ENCODE data around the gene ITGA11. TPM values are rescaled to one million over a fixed set of nuclear protein-coding genes. Genes with fewer than 3 reads are reported as not detected.

Gene ITGA11, protein sequence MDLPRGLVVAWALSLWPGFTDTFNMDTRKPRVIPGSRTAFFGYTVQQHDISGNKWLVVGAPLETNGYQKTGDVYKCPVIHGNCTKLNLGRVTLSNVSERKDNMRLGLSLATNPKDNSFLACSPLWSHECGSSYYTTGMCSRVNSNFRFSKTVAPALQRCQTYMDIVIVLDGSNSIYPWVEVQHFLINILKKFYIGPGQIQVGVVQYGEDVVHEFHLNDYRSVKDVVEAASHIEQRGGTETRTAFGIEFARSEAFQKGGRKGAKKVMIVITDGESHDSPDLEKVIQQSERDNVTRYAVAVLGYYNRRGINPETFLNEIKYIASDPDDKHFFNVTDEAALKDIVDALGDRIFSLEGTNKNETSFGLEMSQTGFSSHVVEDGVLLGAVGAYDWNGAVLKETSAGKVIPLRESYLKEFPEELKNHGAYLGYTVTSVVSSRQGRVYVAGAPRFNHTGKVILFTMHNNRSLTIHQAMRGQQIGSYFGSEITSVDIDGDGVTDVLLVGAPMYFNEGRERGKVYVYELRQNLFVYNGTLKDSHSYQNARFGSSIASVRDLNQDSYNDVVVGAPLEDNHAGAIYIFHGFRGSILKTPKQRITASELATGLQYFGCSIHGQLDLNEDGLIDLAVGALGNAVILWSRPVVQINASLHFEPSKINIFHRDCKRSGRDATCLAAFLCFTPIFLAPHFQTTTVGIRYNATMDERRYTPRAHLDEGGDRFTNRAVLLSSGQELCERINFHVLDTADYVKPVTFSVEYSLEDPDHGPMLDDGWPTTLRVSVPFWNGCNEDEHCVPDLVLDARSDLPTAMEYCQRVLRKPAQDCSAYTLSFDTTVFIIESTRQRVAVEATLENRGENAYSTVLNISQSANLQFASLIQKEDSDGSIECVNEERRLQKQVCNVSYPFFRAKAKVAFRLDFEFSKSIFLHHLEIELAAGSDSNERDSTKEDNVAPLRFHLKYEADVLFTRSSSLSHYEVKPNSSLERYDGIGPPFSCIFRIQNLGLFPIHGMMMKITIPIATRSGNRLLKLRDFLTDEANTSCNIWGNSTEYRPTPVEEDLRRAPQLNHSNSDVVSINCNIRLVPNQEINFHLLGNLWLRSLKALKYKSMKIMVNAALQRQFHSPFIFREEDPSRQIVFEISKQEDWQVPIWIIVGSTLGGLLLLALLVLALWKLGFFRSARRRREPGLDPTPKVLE
- total RNA-seq, result 10 to 100 TPM in 1 of 2 donors, under 1 TPM in 1; 0.95 to 13.1 TPM

DNA sequence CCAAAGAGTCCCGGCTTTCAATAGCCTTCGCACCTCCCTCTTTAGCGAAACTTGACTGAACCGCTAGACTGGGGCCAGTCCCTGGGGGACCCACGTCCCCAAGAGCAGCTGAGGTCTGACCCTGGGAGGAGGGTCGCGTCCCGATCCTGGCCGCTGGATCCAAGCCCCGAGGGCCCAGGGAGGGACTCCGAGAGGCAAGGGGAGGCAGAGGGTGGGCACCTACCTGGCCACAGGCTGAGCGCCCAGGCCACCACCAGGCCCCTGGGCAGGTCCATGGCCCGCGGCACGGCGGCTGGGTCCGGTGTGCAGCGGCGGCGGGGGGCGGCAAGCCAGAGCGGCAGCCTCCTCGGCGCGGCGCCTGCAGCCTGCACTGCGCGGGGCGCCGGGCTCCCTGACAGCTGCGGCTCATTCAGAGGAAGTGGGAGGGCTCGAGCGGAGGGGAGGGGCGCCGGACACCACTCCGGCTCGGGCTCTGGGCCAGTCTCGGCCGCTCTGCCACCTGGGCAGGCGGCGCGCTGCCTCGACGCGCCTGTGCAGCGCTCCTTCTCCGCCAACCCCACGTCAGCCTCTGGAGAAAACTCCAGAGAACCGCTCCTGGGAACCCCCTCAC is at the start of gene ITGA11:
TSS of gene ITGA11 (minus strand) at position 372 of the 610 bp plus-strand sequence. CDS start at position 275, 97 bp downstream.
- no peaks in the 10 kb centered on the region for H3K36me3 Mint-ChIP-seq (ENCODE audit: low read depth)
- peaks cover 51% of the 10 kb centered on the region for H3K27me3 Mint-ChIP-seq
- no peaks in the 10 kb centered on the region for H3K4me1 Mint-ChIP-seq
- H3K4me3 Mint-ChIP-seq, result no peak within 1 kb of the TSS
- H3K27ac Mint-ChIP-seq, result no peak within 1 kb of the TSS
- no peaks in the 10 kb centered on the region for H3K9me3 Mint-ChIP-seq
- no peak for ATAC-seq (replicated peaks)

GRCh38 chr15:68481321-68481720 is 49.4 kb upstream of the ITGA11 start:
- Mint-ChIP-seq H3K36me3 (ENCODE audit: low read depth) (no peaks in the 10 kb centered on the region), H3K4me3 (no peak overlapping the region), H3K9me3 (no peaks in the 10 kb centered on the region), H3K4me1 (peaks cover 3% of the 10 kb centered on the region), H3K27me3 (peaks cover 25% of the 10 kb centered on the region), H3K27ac (no peak overlapping the region)
- no peak for ATAC-seq (replicated peaks)

- H3K4me1 Mint-ChIP-seq, result peaks cover 3% of the 10 kb centered on the region
- no peak for ATAC-seq (replicated peaks)
- no peaks in the 10 kb centered on the region for H3K36me3 Mint-ChIP-seq (ENCODE audit: low read depth)
- H3K4me3 Mint-ChIP-seq, result no peak overlapping the region
- H3K27ac Mint-ChIP-seq, result no peak overlapping the region
- peaks cover 28% of the 10 kb centered on the region for H3K27me3 Mint-ChIP-seq
- H3K9me3 Mint-ChIP-seq, result no peaks in the 10 kb centered on the region
Measured at GRCh38 chr15:68480296-68480695, 48.3 kb upstream of the ITGA11 start.

DNA sequence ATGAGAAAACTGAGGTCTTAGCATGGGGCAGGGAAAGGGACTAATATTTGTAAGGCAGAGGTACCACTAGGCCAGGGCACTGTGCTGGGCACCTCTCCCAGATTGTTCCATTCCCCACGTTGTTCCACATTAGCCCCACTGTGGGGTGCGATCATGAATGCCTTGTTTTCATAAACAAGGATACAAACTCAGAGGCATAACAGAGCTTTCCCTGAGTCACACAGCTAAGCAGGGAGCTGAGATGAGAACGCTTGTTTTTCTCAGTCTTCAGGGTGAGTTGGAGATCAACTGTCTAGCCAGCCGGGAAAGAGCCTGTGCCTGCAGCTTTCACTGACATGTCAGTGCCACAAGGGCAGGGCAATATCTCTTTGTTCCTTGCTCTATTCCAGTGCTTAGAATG is 47.9 kb upstream of the ITGA11 start:
- H3K27me3 Mint-ChIP-seq, result peaks cover 28% of the 10 kb centered on the region
- H3K4me1 Mint-ChIP-seq, result peaks cover 3% of the 10 kb centered on the region
- no peak overlapping the region for H3K27ac Mint-ChIP-seq
- H3K36me3 Mint-ChIP-seq (ENCODE audit: low read depth), result no peaks in the 10 kb centered on the region
- H3K4me3 Mint-ChIP-seq, result no peak overlapping the region
- ATAC-seq (replicated peaks), result no peak
- H3K9me3 Mint-ChIP-seq, result no peaks in the 10 kb centered on the region

DNA sequence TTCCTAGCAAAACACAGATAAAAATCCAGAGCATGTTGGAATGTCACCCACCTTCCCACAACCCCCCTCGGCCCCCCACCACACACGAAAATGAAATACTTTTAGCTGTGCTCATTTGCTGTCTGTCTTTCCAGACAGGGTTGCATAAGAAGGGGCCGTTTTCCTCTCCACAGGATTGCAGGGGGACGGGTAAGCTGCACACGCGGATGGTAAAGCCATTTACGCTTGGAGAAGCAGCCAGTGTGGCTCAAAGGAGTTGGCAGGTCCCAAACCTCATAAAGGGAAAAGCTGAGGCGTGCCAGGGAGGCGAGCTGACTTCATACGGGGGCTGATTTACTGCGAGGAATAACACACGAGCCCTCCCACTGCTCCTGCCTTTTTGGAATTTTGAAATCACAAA is 47.4 kb upstream of the ITGA11 start:
- H3K27me3 Mint-ChIP-seq, result peaks cover 27% of the 10 kb centered on the region
- H3K36me3 Mint-ChIP-seq (ENCODE audit: low read depth), result no peaks in the 10 kb centered on the region
- ATAC-seq (replicated peaks), result no peak
- H3K27ac Mint-ChIP-seq, result no peak overlapping the region
- H3K4me3 Mint-ChIP-seq, result no peak overlapping the region
- no peaks in the 10 kb centered on the region for H3K9me3 Mint-ChIP-seq
- peaks cover 3% of the 10 kb centered on the region for H3K4me1 Mint-ChIP-seq

DNA sequence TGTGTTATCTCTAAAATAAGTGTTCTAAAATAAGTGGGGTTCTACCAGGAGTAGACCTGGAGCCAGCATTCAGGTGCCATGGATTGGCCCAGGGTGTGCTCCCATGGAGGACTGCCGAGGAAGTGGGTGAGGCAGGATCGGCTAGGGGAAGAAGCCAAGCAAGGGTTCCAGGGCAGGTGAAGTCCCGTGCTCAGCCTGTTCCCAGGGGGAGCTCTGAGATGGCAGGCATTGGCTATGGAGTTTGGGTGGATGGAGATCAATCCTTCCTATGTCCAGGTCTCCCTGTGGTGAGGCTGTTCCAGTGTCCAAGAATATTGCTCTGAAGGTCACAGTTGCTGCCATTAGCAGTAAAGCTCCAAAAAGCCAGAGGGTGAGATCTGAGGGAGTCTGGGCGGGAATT is 46.9 kb upstream of the ITGA11 start:
- Mint-ChIP-seq H3K27ac (no peak overlapping the region), H3K4me1 (no peaks in the 10 kb centered on the region), H3K4me3 (no peak overlapping the region), H3K27me3 (peaks cover 24% of the 10 kb centered on the region), H3K36me3 (ENCODE audit: low read depth) (no peaks in the 10 kb centered on the region), H3K9me3 (no peaks in the 10 kb centered on the region)
- no peak for ATAC-seq (replicated peaks)

- Mint-ChIP-seq H3K27ac (no peak overlapping the region), H3K9me3 (no peaks in the 10 kb centered on the region), H3K27me3 (peaks cover 19% of the 10 kb centered on the region), H3K4me3 (no peak overlapping the region), H3K4me1 (no peaks in the 10 kb centered on the region), H3K36me3 (ENCODE audit: low read depth) (no peaks in the 10 kb centered on the region)
- ATAC-seq (replicated peaks), result no peak
Measured at GRCh38 chr15:68475449-68475848, 43.5 kb upstream of the ITGA11 start.

DNA sequence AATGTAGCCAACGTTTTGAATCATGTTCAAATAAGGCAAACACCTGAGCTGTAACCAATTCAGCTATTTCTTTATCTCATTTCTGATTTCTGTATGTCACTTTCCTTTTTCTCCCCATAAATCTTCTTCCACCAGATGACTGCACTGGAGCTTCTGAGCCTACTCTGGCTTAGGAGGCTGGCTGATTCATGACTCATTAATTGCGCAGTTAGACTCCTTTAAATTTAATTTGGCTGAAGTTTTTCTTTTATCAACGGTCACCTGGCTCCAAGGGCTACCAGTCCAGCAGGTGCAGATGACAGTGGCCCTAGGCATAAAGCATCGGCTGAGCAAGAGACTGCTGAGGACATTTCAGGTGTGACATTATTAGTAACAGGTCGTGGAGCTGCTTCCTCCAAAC is 39.6 kb upstream of the ITGA11 start:
- Mint-ChIP-seq H3K4me3 (no peak overlapping the region), H3K9me3 (no peaks in the 10 kb centered on the region), H3K36me3 (ENCODE audit: low read depth) (no peaks in the 10 kb centered on the region), H3K27ac (no peak overlapping the region), H3K27me3 (peaks cover 21% of the 10 kb centered on the region), H3K4me1 (no peaks in the 10 kb centered on the region)
- ATAC-seq (replicated peaks), result no peak

GRCh38 chr15:68470976-68471375 is 39.0 kb upstream of the ITGA11 start:
- Mint-ChIP-seq H3K9me3 (no peaks in the 10 kb centered on the region), H3K36me3 (ENCODE audit: low read depth) (no peaks in the 10 kb centered on the region), H3K27me3 (peaks cover 21% of the 10 kb centered on the region), H3K27ac (no peak overlapping the region), H3K4me1 (no peaks in the 10 kb centered on the region), H3K4me3 (no peak overlapping the region)
- ATAC-seq (replicated peaks), result no peak

DNA sequence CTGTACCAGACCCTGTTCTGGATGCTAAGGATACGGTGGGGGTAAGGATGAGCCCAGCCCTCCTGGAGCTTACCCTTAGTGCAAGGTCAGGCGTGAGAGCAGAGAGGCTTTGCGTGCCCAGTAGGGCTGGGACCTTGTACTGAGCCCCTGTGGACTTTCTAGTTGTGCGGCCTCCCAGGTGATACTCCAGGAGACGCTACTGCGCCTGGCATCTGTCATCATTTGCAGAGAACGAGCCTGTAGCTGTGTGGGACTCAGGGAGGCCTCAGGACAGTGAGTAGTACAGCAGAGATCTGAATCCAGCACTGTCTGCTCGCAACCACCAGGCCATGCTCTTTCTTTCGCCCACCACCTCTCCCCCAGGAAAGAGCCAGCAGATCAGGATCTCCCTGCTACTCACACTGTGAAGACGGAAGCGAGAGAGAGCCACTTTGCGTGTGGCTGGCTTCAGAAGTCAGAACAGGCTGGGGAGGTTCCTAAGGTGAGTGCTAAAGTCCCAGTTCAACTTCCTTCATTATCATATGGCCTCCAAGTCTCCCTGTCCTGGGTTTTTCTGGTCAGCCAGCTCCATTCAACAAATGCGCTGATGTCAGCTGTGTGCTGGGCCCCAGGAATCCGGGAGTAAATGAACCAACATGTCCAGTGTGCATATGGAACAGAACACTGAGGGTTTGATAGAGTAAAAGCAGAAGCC is 38.2 kb upstream of the ITGA11 start:
- Mint-ChIP-seq H3K9me3 (no peaks in the 10 kb centered on the region), H3K4me1 (no peaks in the 10 kb centered on the region), H3K36me3 (ENCODE audit: low read depth) (no peaks in the 10 kb centered on the region), H3K27me3 (peaks cover 16% of the 10 kb centered on the region), H3K27ac (no peak overlapping the region), H3K4me3 (no peak overlapping the region)
- ATAC-seq (replicated peaks), result no peak

GRCh38 chr15:68469162-68470048 is 37.4 kb upstream of the ITGA11 start:
- Mint-ChIP-seq H3K9me3 (no peaks in the 10 kb centered on the region), H3K4me1 (no peaks in the 10 kb centered on the region), H3K27ac (no peak overlapping the region), H3K36me3 (ENCODE audit: low read depth) (no peaks in the 10 kb centered on the region), H3K4me3 (no peak overlapping the region), H3K27me3 (peaks cover 16% of the 10 kb centered on the region)
- ATAC-seq (replicated peaks), result no peak

DNA sequence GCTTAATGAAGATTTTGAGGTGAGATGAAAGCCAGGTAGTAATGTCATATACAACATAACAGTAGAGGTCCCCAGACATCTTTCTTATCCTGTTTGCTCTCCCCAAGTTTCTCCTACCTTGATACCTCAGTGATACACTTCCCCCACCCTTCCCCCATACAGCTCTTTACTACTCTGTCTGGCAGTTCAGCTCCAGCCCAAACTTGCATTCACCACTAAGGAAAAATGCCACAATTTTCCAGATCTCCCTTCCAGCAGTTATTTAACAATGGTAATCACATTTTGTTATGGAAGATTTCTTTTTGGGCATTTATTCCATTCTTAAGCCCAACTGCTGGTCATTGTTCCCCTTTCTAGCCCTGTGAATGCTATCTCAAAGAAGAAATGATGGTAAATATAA is 34.9 kb upstream of the ITGA11 start:
- Mint-ChIP-seq H3K27me3 (peaks cover 12% of the 10 kb centered on the region), H3K4me1 (no peaks in the 10 kb centered on the region), H3K9me3 (no peaks in the 10 kb centered on the region), H3K27ac (no peak overlapping the region), H3K36me3 (ENCODE audit: low read depth) (no peaks in the 10 kb centered on the region), H3K4me3 (no peak overlapping the region)
- no peak for ATAC-seq (replicated peaks)

All from activated T-helper 17 cell treated with anti-CD3 and anti-CD28 coated beads, Interleukin-2, amount 50 U/mL, for 72 hours (primary cell).